Right lobe of liver (tissue), 4 donors: ENCODE results near the gene SNPH.

Source experiments
- POLR2A ChIP-seq: fragments of 450-650 bp; IDR thresholded peaks from one replicate; pipeline ENCODE4 v1.6.1; 2017; ENCODE audit warnings: antibody characterized with exemption, mild to moderate bottlenecking
- TF ChIP-seq, protein P1 (sequence below), 4 donors: fragments of 200-600 bp in 3 of 4; fragments of 450-650 bp in 1 of 4; IDR thresholded peaks; one replicate each; pipeline versions ENCODE4 v1.5.1 to v1.8.0; 2016 to 2022; ENCODE audit warnings: antibody characterized with exemption in 4 of 4, mild to moderate bottlenecking in 2 of 4
- donor health status: DM: no; HTN: no; CAD: no.
- donor health status: DM: no; HTN: no; CAD: no.
- donor health status: DM: no; HTN: yes; CAD: no.

DNA sequence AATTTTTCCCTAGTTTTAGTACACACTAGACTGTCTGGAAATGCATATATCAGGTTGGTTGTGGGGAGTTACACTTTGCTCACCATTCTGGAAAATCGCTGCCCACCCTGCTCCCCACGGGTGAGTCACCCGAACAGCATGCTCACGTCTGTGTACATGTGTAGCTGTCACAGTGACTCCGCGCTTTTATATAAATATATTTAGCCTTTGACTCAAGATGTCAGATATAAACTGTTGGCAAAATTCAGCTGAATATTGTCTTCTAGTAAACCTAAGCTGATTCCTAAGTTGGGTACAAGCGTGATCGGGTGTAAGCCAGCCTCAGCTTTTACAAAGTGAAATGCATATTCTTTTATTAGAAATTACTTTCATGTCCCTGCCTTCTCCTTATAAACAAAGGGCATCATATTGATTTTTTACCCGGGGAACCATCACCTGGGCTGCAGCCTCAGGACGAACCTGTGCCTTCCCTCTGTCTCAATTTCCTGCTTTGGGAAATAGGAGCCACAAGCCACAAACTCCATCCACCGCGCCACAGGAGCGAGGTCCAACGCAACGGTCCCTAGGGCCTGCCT lies 58.6 kb downstream of the SNPH start:
- TF ChIP-seq, protein P1, sequence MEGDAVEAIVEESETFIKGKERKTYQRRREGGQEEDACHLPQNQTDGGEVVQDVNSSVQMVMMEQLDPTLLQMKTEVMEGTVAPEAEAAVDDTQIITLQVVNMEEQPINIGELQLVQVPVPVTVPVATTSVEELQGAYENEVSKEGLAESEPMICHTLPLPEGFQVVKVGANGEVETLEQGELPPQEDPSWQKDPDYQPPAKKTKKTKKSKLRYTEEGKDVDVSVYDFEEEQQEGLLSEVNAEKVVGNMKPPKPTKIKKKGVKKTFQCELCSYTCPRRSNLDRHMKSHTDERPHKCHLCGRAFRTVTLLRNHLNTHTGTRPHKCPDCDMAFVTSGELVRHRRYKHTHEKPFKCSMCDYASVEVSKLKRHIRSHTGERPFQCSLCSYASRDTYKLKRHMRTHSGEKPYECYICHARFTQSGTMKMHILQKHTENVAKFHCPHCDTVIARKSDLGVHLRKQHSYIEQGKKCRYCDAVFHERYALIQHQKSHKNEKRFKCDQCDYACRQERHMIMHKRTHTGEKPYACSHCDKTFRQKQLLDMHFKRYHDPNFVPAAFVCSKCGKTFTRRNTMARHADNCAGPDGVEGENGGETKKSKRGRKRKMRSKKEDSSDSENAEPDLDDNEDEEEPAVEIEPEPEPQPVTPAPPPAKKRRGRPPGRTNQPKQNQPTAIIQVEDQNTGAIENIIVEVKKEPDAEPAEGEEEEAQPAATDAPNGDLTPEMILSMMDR (IDR thresholded peaks at IDR 0.05), result no peak
- TF ChIP-seq POLR2A, result no peak
